Upper lobe of right lung (tissue), 1 donor: Measurements from ENCODE around the gene FHIP1B. TPM values are rescaled to one million over a fixed set of nuclear protein-coding genes. Genes with fewer than 3 reads are reported as not detected.

Experiments
- ATAC-seq: fragments of 200-7000 bp; cut with Tn5 transposase; one replicate; pipeline ENCODE4 v1.9.1; 2020; ENCODE audit warnings: mild to moderate bottlenecking, moderate library complexity
- DNase-seq: peaks from one replicate; pipeline ENCODE4 v3.0.0-alpha.2; 2020
- H3K27ac ChIP-seq: fragments of 200-600 bp; one replicate; pipeline ENCODE4 v1.8.0; 2022
- H3K27me3 ChIP-seq: fragments of 200-600 bp; one replicate; pipeline ENCODE4 v1.8.0; 2022; ENCODE audit warnings: mild to moderate bottlenecking
- H3K36me3 ChIP-seq: fragments of 200-600 bp; one replicate; pipeline ENCODE4 v1.8.0; 2022
- H3K4me1 ChIP-seq: fragments of 200-600 bp; one replicate; pipeline ENCODE4 v1.8.0; 2022
- H3K4me3 ChIP-seq: fragments of 200-600 bp; one replicate; pipeline ENCODE4 v1.8.0; 2022; ENCODE audit warnings: mild to moderate bottlenecking
- H3K9me3 ChIP-seq: fragments of 200-600 bp; one replicate; pipeline ENCODE4 v1.8.0; 2022
- intact Hi-C: fragments of 100-400 bp; cut with DNase I; formaldehyde crosslinking; loops from one replicate; pipeline ENCODE4 v1.11.0; 2022
- total RNA-seq: library from RNA; stranded (reverse); fragmentation: NEBNext Ultra II Directional; extraction: Animal tissue kit (Norgen Biotek cat#: 25700); gene quantifications from one replicate; pipeline ENCODE4 v1.2.1, GENCODE V29; 2021
- TF ChIP-seq, protein P1 (sequence below): fragments of 200-600 bp; IDR thresholded peaks from one replicate; pipeline ENCODE4 v1.8.0; 2022; ENCODE audit warnings: antibody characterized with exemption
- donor health status: DM: no; HTN: yes; CAD: no; lungs with severe emphysema.

FHIP1B gene
- total RNA-seq, 1 donor from 2014 or later = 40.6 TPM

DNA sequence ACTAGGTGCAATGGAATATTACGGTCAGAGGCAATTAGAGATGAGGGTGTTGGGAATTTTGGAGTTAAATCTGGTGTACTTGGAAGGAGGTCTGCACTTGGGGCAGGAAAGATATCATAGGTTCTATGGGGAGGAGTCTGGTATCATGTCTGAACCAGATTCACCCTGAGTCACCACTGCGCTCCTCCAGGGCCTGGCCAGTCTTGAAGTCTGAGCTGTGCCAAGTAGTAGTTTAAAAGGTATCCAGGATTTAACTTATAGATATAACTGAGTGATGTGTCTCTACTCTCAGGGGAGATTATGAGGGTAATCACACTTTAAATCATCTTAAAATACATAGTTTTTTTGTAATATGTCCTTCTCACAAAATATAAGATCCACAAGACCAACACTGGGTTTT, 11.1 kb upstream of the FHIP1B start:
- intact Hi-C loops = no loop called here
- TF ChIP-seq, protein P1, sequence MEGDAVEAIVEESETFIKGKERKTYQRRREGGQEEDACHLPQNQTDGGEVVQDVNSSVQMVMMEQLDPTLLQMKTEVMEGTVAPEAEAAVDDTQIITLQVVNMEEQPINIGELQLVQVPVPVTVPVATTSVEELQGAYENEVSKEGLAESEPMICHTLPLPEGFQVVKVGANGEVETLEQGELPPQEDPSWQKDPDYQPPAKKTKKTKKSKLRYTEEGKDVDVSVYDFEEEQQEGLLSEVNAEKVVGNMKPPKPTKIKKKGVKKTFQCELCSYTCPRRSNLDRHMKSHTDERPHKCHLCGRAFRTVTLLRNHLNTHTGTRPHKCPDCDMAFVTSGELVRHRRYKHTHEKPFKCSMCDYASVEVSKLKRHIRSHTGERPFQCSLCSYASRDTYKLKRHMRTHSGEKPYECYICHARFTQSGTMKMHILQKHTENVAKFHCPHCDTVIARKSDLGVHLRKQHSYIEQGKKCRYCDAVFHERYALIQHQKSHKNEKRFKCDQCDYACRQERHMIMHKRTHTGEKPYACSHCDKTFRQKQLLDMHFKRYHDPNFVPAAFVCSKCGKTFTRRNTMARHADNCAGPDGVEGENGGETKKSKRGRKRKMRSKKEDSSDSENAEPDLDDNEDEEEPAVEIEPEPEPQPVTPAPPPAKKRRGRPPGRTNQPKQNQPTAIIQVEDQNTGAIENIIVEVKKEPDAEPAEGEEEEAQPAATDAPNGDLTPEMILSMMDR = no peak
- H3K27me3 ChIP-seq = no peaks in the 10 kb centered on the region
- DNase-seq (no peak), ATAC-seq (no peak)
- H3K36me3 ChIP-seq = no peaks in the 10 kb centered on the region
- no peak overlapping the region for H3K4me3 ChIP-seq
- H3K9me3 ChIP-seq = no peaks in the 10 kb centered on the region
- H3K27ac ChIP-seq = no peak overlapping the region
- H3K4me1 ChIP-seq = no peaks in the 10 kb centered on the region

DNA sequence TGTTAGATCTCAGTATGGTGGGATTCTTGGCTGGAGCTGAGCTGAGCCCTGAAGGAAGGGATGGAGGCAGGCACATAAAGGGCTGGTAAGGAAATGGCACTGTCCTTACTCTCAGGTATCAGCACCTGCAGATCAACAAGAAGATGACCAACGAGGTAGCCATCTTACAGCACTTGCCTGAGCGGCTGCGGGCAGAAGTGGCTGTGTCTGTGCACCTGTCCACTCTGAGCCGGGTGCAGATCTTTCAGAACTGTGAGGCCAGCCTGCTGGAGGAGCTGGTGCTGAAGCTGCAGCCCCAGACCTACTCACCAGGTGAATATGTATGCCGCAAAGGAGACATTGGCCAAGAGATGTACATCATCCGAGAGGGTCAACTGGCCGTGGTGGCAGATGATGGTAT, 6.9 kb upstream of the FHIP1B start:
- Histone ChIP-seq H3K27me3 (no peaks in the 10 kb centered on the region), H3K27ac (no peak overlapping the region), H3K9me3 (no peaks in the 10 kb centered on the region), H3K36me3 (no peaks in the 10 kb centered on the region), H3K4me1 (no peaks in the 10 kb centered on the region), H3K4me3 (no peak overlapping the region)
- ATAC-seq (no peak), DNase-seq (no peak)
- intact Hi-C loops = no loop called here
- TF ChIP-seq, protein P1 = no peak

DNA sequence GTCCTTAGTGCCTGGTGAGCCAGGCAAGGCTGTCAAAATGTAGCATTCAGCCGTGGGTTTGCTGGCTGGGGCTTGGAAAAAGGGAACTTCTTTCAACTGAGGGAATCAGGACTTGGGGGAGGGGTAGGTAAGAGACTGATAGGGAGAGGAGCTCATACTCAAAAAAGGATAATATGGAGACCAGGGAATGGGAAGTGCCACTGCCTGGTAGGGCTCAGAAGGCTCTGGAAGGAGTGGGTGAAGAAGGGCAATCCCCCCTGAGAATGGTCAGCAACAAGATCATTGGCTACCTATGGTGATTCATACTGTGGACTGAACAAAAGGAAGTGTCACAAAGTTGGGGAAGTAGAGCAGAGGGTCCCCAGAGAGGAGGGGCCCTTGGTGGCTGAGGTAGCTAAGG, 6.3 kb upstream of the FHIP1B start:
- no peak for DNase-seq
- no peak overlapping the region for H3K4me3 ChIP-seq
- H3K27me3 ChIP-seq = no peaks in the 10 kb centered on the region
- peak; percentile 10 for ATAC-seq
- H3K4me1 ChIP-seq = no peaks in the 10 kb centered on the region
- intact Hi-C loops = no loop called here
- no peaks in the 10 kb centered on the region for H3K9me3 ChIP-seq
- TF ChIP-seq, protein P1 = no peak
- no peaks in the 10 kb centered on the region for H3K36me3 ChIP-seq
- no peak overlapping the region for H3K27ac ChIP-seq

DNA sequence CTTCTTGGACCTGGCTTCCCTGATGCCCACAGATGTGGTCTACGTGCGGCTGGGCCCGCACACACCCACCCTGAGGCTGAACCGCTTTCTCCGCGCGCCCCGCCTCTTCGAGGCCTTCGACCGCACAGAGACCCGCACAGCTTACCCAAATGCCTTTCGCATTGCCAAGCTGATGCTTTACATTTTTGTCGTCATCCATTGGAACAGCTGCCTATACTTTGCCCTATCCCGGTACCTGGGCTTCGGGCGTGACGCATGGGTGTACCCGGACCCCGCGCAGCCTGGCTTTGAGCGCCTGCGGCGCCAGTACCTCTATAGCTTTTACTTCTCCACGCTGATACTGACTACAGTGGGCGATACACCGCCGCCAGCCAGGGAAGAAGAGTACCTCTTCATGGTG, 5.7 kb upstream of the FHIP1B start:
- Histone ChIP-seq H3K27me3 (no peaks in the 10 kb centered on the region), H3K27ac (no peak overlapping the region), H3K36me3 (no peaks in the 10 kb centered on the region), H3K9me3 (no peaks in the 10 kb centered on the region), H3K4me1 (no peaks in the 10 kb centered on the region), H3K4me3 (no peak overlapping the region)
- no peak for DNase-seq
- TF ChIP-seq, protein P1 = no peak
- intact Hi-C loops = no loop called here
- ATAC-seq = no peak

DNA sequence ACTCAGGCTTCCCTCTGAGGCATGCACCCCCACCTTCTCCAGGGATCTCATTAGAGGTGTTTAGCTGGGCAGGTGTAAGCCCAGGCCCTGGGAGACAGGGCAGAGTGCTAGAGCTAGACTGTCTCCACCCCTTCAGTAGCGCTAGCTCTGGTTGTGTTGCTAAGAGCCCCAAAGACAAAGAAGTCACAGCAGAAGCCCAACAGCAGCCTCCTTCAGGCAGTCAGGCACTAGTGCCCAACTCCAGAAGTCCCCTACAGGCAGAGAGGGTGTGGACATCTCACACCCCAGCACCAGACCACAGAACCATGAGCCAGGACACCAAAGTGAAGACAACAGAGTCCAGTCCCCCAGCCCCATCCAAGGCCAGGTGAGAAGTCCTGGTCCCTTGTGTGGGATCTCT, 4.5 kb upstream of the FHIP1B start, which contains the start of gene CNGA4:
Gene CNGA4, plus strand, starts transcription at position 188 of the 400 bp plus-strand sequence. Its CDS starts 118 bp downstream, at position 306.
- H3K27ac ChIP-seq = no peak within 1 kb of the TSS
- H3K27me3 ChIP-seq = no peaks in the 10 kb centered on the region
- H3K9me3 ChIP-seq = no peaks in the 10 kb centered on the region
- H3K36me3 ChIP-seq = no peaks in the 10 kb centered on the region
- DNase-seq = no peak
- no peak within 1 kb of the TSS for H3K4me3 ChIP-seq
- ATAC-seq = no peak
- H3K4me1 ChIP-seq = no peaks in the 10 kb centered on the region
- TF ChIP-seq, protein P1 = no peak
- intact Hi-C loops = no loop called here

DNA sequence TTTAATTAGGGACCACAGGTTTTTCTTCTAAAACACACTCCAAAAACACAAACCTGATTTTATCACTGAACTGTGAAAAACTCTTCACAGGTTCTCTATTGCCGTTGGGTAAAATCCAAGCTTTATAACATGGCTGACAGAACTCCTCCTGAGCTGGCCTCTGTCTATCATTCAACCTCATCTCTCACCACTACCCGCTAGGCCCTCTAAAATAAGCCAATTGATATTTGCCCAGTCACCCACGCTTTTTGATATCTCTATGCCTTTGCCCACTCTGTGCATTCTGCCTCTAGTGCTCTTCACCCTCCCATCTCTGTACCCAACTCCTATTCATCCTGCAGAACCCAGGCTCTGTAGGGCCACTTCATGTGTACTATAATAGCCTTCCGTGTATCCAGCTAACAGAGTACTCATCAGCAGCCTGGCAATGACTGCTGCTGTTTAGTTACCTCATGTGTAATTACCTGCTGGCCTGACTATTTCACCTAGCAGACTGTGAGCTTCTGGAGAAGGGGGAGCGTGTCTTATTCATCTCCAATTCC, 3.4 kb upstream of the FHIP1B start:
- H3K9me3 ChIP-seq = no peaks in the 10 kb centered on the region
- intact Hi-C loops = no loop called here
- no peak overlapping the region for H3K4me3 ChIP-seq
- H3K27me3 ChIP-seq = no peaks in the 10 kb centered on the region
- TF ChIP-seq, protein P1 = no peak
- DNase-seq (no peak), ATAC-seq (no peak)
- H3K27ac ChIP-seq = no peak overlapping the region
- peaks cover 9% of the 10 kb centered on the region for H3K4me1 ChIP-seq
- H3K36me3 ChIP-seq = no peaks in the 10 kb centered on the region
